ENCODE data around the gene PLPP3.

Gene PLPP3

DNA sequence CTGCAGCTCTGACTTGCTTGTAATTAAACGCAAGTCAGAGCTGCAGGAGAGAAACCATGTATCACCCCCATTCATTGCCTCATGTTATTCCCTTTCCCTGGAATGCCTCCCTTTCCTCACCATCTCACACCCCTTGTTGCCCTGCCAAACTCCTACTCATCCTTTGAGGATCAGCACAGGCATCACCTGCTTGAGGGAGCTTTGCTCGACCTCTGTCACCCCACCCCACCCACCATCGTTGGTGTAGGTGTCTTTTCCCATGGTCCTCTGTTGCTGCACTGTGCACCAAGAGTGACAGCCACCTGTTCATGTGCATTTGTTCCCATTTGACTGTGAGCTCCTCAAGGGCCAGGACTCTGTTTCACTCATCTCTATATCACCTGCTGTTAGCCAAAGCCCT, 117.2 kb downstream of the PLPP3 start:
- no peak for DNase-seq (ENCODE audit: low read depth)
- no peak overlapping the region for H3K4me3 ChIP-seq (ENCODE audit: low read length)
- TF ChIP-seq, protein P1, sequence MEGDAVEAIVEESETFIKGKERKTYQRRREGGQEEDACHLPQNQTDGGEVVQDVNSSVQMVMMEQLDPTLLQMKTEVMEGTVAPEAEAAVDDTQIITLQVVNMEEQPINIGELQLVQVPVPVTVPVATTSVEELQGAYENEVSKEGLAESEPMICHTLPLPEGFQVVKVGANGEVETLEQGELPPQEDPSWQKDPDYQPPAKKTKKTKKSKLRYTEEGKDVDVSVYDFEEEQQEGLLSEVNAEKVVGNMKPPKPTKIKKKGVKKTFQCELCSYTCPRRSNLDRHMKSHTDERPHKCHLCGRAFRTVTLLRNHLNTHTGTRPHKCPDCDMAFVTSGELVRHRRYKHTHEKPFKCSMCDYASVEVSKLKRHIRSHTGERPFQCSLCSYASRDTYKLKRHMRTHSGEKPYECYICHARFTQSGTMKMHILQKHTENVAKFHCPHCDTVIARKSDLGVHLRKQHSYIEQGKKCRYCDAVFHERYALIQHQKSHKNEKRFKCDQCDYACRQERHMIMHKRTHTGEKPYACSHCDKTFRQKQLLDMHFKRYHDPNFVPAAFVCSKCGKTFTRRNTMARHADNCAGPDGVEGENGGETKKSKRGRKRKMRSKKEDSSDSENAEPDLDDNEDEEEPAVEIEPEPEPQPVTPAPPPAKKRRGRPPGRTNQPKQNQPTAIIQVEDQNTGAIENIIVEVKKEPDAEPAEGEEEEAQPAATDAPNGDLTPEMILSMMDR (conservative IDR thresholded peaks at IDR 0.05; ENCODE audit: low read depth, low read length), result no peak

DNA sequence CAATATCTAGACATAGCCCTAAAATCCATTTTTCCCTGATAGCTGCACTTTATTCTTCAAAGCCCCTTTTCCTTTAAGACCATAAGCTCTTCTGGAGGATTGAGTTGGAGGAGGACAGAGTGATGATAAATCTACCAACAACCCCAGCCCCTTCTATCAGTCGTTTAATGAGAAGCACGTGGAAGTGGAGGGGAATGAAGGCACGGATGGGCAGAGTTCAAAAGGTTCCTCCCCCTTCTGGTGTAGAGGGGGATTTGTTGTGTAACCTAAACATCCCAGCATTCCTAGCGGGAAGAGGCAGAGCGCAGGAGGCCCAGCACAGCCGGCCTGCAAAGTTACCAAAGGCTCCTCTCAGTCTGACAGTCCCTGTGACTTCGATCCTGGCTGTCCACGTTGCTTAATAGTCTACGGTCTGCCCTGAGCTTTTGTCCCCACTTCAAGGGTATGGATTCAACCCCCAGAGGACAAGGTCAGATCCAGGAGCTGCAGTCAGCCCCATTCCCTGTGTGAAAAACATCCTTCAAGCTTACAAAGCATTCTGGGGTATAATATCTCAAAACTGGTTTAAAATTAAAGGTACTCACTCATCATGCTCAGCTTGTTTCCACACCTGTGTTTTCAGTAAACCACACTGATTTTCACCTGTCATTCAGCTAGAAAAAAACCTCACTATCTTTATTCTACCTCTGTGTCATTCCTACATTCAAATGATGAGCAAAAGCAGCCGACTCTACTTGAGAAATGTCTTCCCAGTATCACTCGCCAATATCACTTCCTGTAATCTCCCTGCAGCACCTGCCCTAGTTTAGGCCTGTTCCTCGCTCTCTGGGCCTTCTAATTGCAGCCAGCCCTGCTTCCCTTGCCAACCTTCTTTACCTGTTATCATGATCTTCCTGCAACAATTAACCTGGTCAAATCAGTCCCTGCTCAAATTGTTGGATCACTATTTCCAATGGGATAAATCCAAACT, 117.9 kb downstream of the PLPP3 start:
- TF ChIP-seq, protein P1 (conservative IDR thresholded peaks at IDR 0.05; ENCODE audit: low read depth, low read length), result peak; percentile 9
- H3K4me3 ChIP-seq (ENCODE audit: low read length), result no peak overlapping the region
- no peak for DNase-seq (ENCODE audit: low read depth)

DNA sequence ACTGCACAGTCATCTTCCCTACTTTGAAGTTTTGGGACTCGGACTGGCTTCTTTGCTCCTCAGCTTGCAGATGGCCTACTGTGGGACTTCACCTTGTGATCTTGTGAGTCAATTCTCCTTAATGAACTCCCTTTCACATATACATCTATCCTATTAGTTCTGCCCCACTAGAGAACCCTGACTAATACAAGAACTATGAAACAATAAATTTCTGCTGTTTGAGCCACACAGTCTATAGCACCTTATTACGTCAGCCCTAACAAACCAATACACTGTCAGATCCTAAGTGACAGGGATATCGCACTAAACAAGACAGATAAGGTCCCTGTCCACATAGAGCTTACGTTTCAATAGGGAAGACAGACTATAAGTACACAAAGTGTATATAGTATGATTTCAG, 120.1 kb downstream of the PLPP3 start:
- TF ChIP-seq, protein P1 (conservative IDR thresholded peaks at IDR 0.05; ENCODE audit: low read depth, low read length), result no peak
- H3K4me3 ChIP-seq (ENCODE audit: low read length), result no peak overlapping the region
- DNase-seq (ENCODE audit: low read depth), result peak; percentile 78

DNA sequence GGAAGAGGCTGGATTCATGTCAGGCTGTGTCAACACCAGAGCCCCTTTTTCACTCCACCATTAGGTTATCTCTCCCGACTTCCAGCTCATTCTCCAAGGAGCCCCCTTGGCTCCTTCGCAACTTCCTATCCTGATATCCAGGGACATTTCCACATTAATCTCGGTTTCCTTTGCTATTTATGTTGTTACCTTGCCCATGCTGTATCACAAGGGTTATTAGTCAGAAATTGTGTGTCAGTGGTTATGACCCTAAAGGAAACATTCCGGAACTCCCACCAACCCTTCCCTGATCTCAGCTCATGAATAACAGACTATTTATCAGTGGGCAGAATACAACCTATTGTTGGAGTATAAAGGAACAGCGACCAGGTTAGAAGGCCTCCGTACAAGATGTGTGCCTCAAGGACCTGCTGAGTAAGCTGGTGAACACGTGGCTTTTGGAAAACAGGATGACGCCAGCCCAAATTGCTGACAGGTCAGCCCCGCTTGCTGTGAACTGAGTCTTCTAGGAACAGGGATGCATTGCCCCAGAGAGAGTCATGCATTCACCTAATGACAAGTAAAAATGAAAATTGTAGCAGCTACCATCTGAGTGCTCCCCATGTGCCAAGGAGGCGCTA, 121.5 kb downstream of the PLPP3 start:
- no peak overlapping the region for H3K4me3 ChIP-seq (ENCODE audit: low read length)
- TF ChIP-seq, protein P1 (conservative IDR thresholded peaks at IDR 0.05; ENCODE audit: low read depth, low read length), result no peak
- DNase-seq (ENCODE audit: low read depth), result no peak

DNA sequence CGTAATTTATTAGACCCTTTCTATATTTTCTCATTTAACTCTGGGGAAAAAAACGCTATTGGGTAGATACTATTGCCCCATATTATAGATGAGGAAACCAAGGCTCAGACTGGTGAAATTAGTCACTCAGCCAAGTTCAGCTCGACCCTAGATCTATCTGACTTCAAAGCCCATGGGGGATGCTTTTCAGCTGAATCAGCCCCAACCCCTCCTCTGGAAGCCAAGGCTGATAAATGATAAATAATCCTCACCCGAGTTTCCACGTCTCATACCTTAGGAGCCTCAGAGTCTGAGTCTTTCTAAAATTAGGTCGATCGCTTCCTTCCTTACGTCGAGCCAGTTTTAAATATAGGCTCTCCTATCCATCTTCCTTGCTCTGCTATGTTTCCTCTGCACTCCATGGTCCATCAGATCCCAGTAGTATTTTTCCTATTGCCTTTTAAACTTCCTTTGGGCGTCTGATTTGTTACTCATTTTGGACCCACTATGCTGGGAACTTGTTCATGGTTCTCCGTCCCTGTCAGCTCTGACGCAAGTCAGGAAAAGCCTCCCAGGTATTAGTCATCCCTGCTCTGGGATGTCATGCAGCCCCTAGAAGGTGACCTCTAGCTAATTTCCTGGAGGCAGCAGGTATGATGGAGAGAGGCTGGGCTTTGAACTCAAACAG, 122.8 kb downstream of the PLPP3 start:
- no peak overlapping the region for H3K4me3 ChIP-seq (ENCODE audit: low read length)
- TF ChIP-seq, protein P1 (conservative IDR thresholded peaks at IDR 0.05; ENCODE audit: low read depth, low read length), result no peak
- no peak for DNase-seq (ENCODE audit: low read depth)

DNA sequence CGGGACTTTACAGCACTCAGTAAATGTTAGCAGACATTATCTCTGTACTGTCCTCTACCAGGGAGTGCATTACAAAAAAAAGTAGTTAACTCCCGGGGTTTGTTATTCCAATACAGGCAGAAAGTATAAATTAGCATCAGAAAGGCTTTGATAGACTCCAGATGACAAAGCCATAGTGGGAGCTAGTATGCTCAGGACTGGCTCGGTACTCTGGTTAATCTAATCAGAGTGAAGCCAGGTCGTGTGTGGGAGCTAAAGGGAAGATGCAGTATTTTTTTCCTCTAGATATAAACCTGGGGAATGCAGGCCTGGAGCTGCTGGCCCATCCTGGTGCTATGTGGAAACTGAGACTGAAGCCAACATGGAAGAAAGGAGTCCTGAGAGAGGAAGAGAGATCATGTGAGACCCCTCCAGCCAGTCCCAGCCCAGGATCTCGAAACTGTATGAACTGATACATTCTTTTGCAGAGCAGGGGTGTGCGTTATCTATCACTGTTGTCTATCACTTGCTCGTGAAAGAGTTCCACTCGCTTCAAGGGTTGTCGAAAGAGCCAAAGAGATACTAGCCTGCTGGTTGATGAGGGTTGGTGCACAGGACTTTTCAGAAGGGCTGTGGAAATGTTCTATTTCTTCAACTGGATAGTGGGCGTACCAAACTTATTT, 125.8 kb downstream of the PLPP3 start:
- no peak for DNase-seq (ENCODE audit: low read depth)
- no peak overlapping the region for H3K4me3 ChIP-seq (ENCODE audit: low read length)
- TF ChIP-seq, protein P1 (conservative IDR thresholded peaks at IDR 0.05; ENCODE audit: low read depth, low read length), result no peak
